ENCODE measurements around the gene MYO7B. TPM values are rescaled to one million over a fixed set of nuclear protein-coding genes. Genes with fewer than 3 reads are reported as not detected.

Gene MYO7B
- total and polyA plus RNA-seq, 8 donors, result 0.61 to 2.4 (median 1.00) TPM

DNA sequence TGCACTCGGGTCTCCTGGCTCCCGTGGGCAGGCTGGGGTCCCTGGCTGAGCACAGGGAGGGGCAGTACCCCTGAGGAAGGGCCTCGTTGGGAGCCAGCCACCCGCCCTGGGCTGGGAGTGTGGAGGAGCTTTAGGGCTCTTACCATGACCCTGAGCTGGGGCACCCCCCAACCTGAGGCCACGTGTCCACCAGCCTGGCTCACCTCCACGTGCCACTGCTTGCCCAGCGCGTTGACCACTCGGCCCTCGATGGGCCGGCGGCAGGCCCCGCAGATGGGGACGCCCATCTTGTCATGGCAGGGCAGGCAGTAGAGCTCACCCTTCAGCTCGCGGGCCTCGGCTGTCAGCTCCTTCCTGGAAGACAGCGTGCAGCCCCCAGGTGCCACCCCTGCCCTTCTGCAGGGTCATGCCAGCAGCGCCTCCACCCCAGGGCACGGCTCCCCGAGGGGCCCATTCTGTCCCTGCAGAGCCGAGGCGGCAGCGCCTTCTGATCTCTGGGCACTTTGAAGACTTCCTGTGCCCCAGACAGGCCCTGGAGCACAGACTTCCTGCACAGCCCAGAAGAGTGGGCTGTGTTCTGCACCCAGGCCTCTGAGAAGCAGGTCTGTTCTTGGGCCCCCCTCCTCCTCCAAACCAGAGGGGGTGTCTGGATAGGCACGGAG, 106.5 kb downstream of the MYO7B start:
- DNase-seq (no peak), ATAC-seq (no peak)
- Histone ChIP-seq H3K4me1 (peaks cover 11 to 67% of the 10 kb centered on the region in 2 donors), H3K27me3 (no peaks in the 10 kb centered on the region), H3K4me3 (no peak overlapping the region), H3K27ac (peak overlapping the region in 1 of 2 donors; percentile 92), H3K36me3 (peaks cover 0 to 20% of the 10 kb centered on the region in 2 donors), H3K9me3 (no peaks in the 10 kb centered on the region)
- no peak for TF ChIP-seq CTCF (IDR thresholded peaks at IDR 0.05)
- intact Hi-C loops (cut with DNase I), result no loop called here

DNA sequence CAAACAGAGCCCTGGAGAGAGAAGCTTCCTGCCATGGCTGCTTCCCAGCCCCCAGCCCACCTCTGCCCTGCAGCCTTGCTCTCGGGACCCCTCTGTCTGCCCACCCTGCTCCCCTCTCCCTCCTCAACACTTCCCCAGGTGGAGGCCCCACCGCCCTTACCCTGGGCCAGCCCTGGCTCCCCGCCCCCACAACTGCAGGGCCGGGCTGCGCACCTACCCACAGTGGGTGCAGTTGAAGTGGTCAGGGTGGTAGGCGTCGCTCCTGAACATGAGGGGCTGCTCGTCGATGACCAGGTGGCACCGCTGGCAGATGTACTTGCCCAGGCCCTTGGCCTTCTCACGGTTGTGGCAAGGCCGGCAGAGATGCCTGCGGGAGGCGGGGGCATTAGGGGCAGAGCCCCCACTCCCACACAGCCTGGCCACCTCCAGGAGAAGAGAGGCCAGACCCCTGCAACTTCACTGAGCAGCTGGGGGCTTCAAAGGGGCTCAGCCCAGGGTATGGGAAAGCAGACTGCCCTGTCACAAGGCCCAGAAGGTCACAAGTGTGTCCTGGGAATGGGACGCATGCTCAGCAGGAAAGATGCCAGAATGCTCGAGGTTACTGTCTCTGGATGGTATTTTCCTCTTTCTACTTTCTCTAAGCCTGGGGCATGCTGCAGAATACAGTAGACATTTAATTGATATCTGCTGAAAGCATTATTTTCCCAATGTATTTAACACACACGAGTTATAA, 107.4 kb downstream of the MYO7B start:
- no peak for ATAC-seq
- Histone ChIP-seq H3K36me3 (peaks cover 0 to 20% of the 10 kb centered on the region in 2 donors), H3K4me3 (no peak overlapping the region), H3K9me3 (no peaks in the 10 kb centered on the region), H3K27me3 (no peaks in the 10 kb centered on the region), H3K4me1 (peaks cover 2 to 67% of the 10 kb centered on the region in 2 donors), H3K27ac (peak overlapping the region in 1 of 2 donors; percentile 41)
- peak in 1 of 4 donors; percentile 70 for DNase-seq
- TF ChIP-seq CTCF (IDR thresholded peaks at IDR 0.05), result no peak
- intact Hi-C loops (cut with DNase I), result no loop called here

DNA sequence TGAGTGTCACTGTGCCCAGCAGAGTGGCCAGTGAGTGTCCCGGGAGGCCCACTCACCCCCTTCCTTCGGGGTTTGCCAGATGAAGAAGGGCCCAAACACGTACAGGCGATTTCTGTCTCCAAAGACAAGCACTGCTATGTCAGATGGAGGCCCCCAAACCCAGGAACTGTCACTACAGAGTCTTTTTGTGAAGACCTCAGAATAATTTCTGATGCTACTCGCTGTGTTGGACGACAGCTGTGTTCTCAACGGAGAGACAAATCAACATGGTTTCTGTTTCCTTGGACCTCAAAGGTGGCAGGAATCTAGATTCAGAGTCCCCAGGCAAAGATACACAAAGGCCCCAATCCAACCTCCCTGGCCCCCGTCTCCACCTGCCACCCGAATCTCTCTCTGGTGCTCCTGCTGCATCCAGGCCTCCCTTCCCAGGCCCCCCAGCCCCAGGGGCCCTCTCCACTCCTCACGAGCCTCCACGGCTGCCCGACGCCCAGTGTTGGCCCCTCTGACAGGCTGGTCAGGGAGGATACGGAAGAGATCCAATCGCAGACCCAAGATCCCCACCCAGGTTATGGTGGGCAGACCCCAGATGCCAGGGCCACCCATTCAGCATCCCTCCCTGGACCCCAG, 108.1 kb downstream of the MYO7B start:
- DNase-seq (peak in 1 of 4 donors; percentile 62), ATAC-seq (no peak)
- no peak overlapping the region for H3K27ac ChIP-seq
- no peak for TF ChIP-seq CTCF (IDR thresholded peaks at IDR 0.05)
- H3K4me1 ChIP-seq, result peaks cover 0 to 67% of the 10 kb centered on the region in 2 donors
- H3K36me3 ChIP-seq, result peaks cover 0 to 20% of the 10 kb centered on the region in 2 donors
- no peak overlapping the region for H3K4me3 ChIP-seq
- H3K27me3 ChIP-seq, result no peaks in the 10 kb centered on the region
- H3K9me3 ChIP-seq, result no peaks in the 10 kb centered on the region
- intact Hi-C loops (cut with DNase I), result no loop called here

- no peak for TF ChIP-seq CTCF (IDR thresholded peaks at IDR 0.05)
- peak in 1 of 4 donors; percentile 68 for DNase-seq
- peaks cover 1 to 64% of the 10 kb centered on the region in 2 donors for H3K4me1 ChIP-seq
- H3K27ac ChIP-seq, result peak overlapping the region in 1 of 2 donors; percentile 9
- H3K4me3 ChIP-seq, result no peak overlapping the region
- H3K27me3 ChIP-seq, result no peaks in the 10 kb centered on the region
- no peak for ATAC-seq
- H3K36me3 ChIP-seq, result peaks cover 0 to 20% of the 10 kb centered on the region in 2 donors
- intact Hi-C loops (cut with DNase I), result no loop called here
- H3K9me3 ChIP-seq, result no peaks in the 10 kb centered on the region
Measured at GRCh38 chr2:127644066-127645025, 108.9 kb downstream of the MYO7B start.
